ENCODE data around the gene MRPL57. TPM values are rescaled to one million over a fixed set of nuclear protein-coding genes. Genes with fewer than 3 reads are reported as not detected.
"Not testable (repeated sequence)": the region's sequence is repeated elsewhere in the genome, so short reads cannot be mapped to it uniquely, and the experiment has no call there.

Gene MRPL57
- total and polyA plus RNA-seq, 11 donors, result 19.0 to 51.6 (median 22.8) TPM

DNA sequence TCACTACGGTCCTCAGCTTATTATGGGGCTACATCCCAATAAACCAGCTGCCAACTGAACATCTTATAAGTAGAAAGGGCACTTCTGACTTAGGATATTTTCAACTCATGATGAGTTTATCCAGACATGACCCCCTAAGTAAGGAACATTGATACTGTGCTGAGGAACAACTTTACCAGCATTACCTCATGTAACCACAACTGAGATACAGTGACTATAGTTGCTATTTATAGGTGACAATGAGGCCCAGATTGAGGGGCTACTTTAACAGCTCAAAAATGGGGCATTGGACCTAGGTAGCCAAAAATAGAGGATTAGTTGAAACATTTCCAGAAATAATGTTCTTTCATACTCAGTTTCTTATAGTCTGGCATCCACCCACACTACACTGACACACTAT lies 26.9 kb upstream of the MRPL57 start:
- TF ChIP-seq CTCF (IDR thresholded peaks at IDR 0.05), result no peak
- no peak for TF ChIP-seq POLR2A (IDR thresholded peaks at IDR 0.05)
- Histone ChIP-seq H3K36me3 (peaks cover 2 to 40% (median 37%) of the 10 kb centered on the region in 9 donors), H3K4me3 (no peak overlapping the region), H3K4me1 (peaks cover 0 to 38% (median under 1%) of the 10 kb centered on the region in 12 donors), H3K9me3 (no peaks in the 10 kb centered on the region), H3K27ac (peak overlapping the region in 9 of 12 donors; percentile 24 to 75 (median 47)), H3K27me3 (no peaks in the 10 kb centered on the region)
- ATAC-seq (peak; percentile 86 to 92 (median 91)), DNase-seq (no peak)
- WGBS, 4 donors, result 34 to 49% (median 39%) methylated on average over 1 of the region's 1 CpG
- intact Hi-C loops (cut with DNase I), result no loop called here

GRCh38 chr13:21150013-21150412 lies 26.4 kb upstream of the MRPL57 start:
- intact Hi-C loops (cut with DNase I), result no loop called here
- H3K9me3 ChIP-seq, result no peaks in the 10 kb centered on the region
- H3K27me3 ChIP-seq, result no peaks in the 10 kb centered on the region
- peaks cover 2 to 38% (median 32%) of the 10 kb centered on the region in 9 donors for H3K36me3 ChIP-seq
- no peak overlapping the region for H3K4me3 ChIP-seq
- peaks cover 0 to 33% (median 0%) of the 10 kb centered on the region in 12 donors for H3K4me1 ChIP-seq
- no peak for DNase-seq
- no peak for TF ChIP-seq POLR2A (IDR thresholded peaks at IDR 0.05)
- TF ChIP-seq CTCF (IDR thresholded peaks at IDR 0.05), result no peak
- 54 to 75% (median 66%) methylated on average over 1 of the region's 1 CpG for WGBS, 4 donors
- no peak for ATAC-seq
- peak overlapping the region in 6 of 12 donors; percentile 24 to 75 (median 62) for H3K27ac ChIP-seq

GRCh38 chr13:21152251-21152899 lies 24.1 kb upstream of the MRPL57 start:
- Histone ChIP-seq H3K4me3 (no peak overlapping the region), H3K36me3 (peaks cover 2 to 14% (median 9%) of the 10 kb centered on the region in 9 donors), H3K27ac (no peak overlapping the region), H3K4me1 (peaks cover 0 to 20% (median 0%) of the 10 kb centered on the region in 12 donors), H3K9me3 (no peaks in the 10 kb centered on the region), H3K27me3 (no peaks in the 10 kb centered on the region)
- intact Hi-C loops (cut with DNase I), result no loop called here
- ATAC-seq (no peak), DNase-seq (no peak)
- 76 to 87% (median 81%) methylated on average over 8 of the region's 8 CpGs for WGBS, 4 donors
- no peak for TF ChIP-seq POLR2A (IDR thresholded peaks at IDR 0.05)

DNA sequence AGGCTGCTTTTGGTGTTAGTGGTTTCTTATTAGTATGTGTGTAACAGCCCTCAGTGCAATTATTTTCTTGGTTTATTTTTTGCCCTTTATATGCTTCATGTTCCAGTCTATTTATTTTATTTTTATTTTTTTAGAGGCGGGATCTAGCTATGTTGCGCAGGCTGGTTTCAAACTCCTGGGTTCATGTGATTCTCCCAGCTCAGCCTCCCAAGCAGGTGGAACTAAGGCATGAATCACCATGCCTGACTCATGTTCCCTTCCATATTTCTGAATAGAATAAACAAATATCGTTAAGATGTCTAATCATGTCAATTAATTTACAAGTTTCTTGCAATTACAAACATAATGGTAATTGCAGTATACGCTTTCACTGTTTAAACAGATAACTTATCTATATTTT lies 11.8 kb upstream of the MRPL57 start:
- Histone ChIP-seq H3K4me1 (no peaks in the 10 kb centered on the region), H3K27ac (no peak overlapping the region), H3K9me3 (no peaks in the 10 kb centered on the region), H3K36me3 (no peaks in the 10 kb centered on the region), H3K27me3 (no peaks in the 10 kb centered on the region), H3K4me3 (no peak overlapping the region)
- WGBS, 4 donors, result 96 to 98% (median 97%) methylated on average over 4 of the region's 4 CpGs
- no peak for DNase-seq
- no peak for TF ChIP-seq CTCF (IDR thresholded peaks at IDR 0.05)
- TF ChIP-seq POLR2A (IDR thresholded peaks at IDR 0.05), result no peak
- intact Hi-C loops (cut with DNase I), result no loop called here
- no peak for ATAC-seq

DNA sequence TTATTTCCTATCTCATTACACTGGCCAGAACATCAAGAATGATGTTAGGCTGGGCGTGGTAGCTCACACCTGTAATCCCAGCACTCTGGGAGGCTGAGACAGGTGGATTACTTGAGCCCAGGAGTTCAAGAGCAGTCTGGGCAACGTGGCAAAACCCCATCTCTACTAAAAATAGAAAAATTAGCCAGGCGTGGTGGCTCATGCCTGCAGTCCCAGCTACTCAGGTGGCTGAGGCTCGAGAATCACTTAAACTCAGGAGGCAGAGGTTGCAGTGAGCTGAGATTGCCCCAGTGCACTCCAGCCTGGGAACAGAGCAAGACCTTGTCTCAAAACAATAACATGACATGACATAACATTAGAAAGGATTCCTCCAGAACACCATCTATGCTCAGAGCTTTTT lies 10.9 kb upstream of the MRPL57 start:
- H3K9me3 ChIP-seq; H3K27ac ChIP-seq; H3K27me3 ChIP-seq; H3K36me3 ChIP-seq; DNase-seq; H3K4me3 ChIP-seq; H3K4me1 ChIP-seq; intact Hi-C loops (cut with DNase I); ATAC-seq: not testable (repeated sequence)
- 57 to 80% (median 69%) methylated on average over 4 of the region's 4 CpGs for WGBS, 4 donors
